Progenitor cell of endocrine pancreas (in vitro differentiated cells): ENCODE results near the gene ZDHHC8. TPM values are rescaled to one million over a fixed set of nuclear protein-coding genes. Genes with fewer than 3 reads are reported as not detected.

Experiments
- DNase-seq: peaks from one replicate; pipeline ENCODE4 v3.0.0; 2021; ENCODE audit warnings: low spot score; ENCODE audit not compliant: unreplicated experiment
- H3K27ac Mint-ChIP-seq: 2 replicates; pipeline ENCODE4 v1.8.0; 2021; ENCODE audit warnings: mild to moderate bottlenecking, moderate library complexity, mixed read lengths
- H3K27me3 Mint-ChIP-seq: 2 replicates; pipeline ENCODE4 v1.8.0; 2021; ENCODE audit warnings: mixed read lengths
- H3K36me3 Mint-ChIP-seq: 2 replicates; pipeline ENCODE4 v1.8.0; 2022; ENCODE audit warnings: mixed read lengths; ENCODE audit not compliant: insufficient read depth
- H3K4me1 Mint-ChIP-seq: 2 replicates; pipeline ENCODE4 v1.8.0; 2021; ENCODE audit warnings: low read depth, mixed read lengths
- H3K4me3 Mint-ChIP-seq: 2 replicates; pipeline ENCODE4 v1.8.0; 2021; ENCODE audit warnings: low read depth, mild to moderate bottlenecking, moderate library complexity, mixed read lengths
- H3K9me3 Mint-ChIP-seq: 2 replicates; pipeline ENCODE4 v1.8.0; 2021; ENCODE audit warnings: low read depth, mixed read lengths
- total RNA-seq: library from RNA; stranded (reverse); gene quantifications from 2 replicates; pipeline ENCODE4 v1.2.1, GENCODE V29; 2021
- TF ChIP-seq, protein P1 (sequence below): fragments of 200-600 bp; sonication (generic); IDR thresholded peaks from one replicate; pipeline ENCODE4 v1.5.0; 2021; ENCODE audit warnings: antibody characterized with exemption, mild to moderate bottlenecking; ENCODE audit not compliant: unreplicated experiment

Gene ZDHHC8
- total RNA-seq, 1 donor from 2014 or later: 82.1 TPM

GRCh38 chr22:20138868-20139267 is 7.3 kb downstream of the ZDHHC8 start:
- Mint-ChIP-seq H3K4me3 (no peak overlapping the region), H3K4me1 (no peaks in the 10 kb centered on the region), H3K9me3 (no peaks in the 10 kb centered on the region), H3K36me3 (no peaks in the 10 kb centered on the region), H3K27me3 (no peaks in the 10 kb centered on the region), H3K27ac (no peak overlapping the region)
- TF ChIP-seq, protein P1, sequence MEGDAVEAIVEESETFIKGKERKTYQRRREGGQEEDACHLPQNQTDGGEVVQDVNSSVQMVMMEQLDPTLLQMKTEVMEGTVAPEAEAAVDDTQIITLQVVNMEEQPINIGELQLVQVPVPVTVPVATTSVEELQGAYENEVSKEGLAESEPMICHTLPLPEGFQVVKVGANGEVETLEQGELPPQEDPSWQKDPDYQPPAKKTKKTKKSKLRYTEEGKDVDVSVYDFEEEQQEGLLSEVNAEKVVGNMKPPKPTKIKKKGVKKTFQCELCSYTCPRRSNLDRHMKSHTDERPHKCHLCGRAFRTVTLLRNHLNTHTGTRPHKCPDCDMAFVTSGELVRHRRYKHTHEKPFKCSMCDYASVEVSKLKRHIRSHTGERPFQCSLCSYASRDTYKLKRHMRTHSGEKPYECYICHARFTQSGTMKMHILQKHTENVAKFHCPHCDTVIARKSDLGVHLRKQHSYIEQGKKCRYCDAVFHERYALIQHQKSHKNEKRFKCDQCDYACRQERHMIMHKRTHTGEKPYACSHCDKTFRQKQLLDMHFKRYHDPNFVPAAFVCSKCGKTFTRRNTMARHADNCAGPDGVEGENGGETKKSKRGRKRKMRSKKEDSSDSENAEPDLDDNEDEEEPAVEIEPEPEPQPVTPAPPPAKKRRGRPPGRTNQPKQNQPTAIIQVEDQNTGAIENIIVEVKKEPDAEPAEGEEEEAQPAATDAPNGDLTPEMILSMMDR: no peak
- no peak for DNase-seq

DNA sequence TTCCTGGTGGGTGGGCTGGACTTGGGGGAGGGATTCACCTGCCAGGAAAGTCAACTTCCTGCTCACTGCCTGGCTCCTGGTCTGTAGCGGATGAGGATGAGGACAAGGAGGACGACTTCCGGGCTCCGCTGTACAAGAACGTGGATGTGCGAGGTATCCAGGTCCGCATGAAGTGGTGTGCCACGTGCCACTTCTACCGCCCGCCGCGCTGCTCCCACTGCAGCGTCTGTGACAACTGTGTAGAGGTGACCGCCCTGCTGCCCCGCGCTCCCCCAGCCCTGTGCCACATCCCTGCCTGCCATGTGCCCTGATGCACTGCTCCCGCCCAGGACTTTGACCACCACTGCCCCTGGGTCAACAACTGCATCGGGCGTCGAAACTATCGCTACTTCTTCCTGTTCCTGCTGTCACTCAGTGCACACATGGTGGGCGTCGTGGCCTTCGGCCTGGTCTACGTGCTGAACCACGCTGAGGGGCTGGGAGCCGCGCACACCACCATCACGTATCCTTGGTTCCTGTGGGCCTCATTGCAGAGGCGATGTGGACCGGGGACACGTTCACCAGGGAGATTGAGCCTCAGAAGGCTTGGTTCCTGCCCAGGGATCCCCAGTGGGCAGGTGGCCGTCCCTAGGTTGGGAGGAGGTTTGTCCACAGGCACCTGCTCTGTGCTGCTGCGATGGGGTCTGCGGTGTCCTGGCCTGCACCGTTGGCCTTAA is 7.9 kb downstream of the ZDHHC8 start:
- no peaks in the 10 kb centered on the region for H3K4me1 Mint-ChIP-seq
- DNase-seq: no peak
- H3K36me3 Mint-ChIP-seq: no peaks in the 10 kb centered on the region
- TF ChIP-seq, protein P1: no peak
- no peaks in the 10 kb centered on the region for H3K9me3 Mint-ChIP-seq
- no peak overlapping the region for H3K27ac Mint-ChIP-seq
- H3K27me3 Mint-ChIP-seq: no peaks in the 10 kb centered on the region
- no peak overlapping the region for H3K4me3 Mint-ChIP-seq

DNA sequence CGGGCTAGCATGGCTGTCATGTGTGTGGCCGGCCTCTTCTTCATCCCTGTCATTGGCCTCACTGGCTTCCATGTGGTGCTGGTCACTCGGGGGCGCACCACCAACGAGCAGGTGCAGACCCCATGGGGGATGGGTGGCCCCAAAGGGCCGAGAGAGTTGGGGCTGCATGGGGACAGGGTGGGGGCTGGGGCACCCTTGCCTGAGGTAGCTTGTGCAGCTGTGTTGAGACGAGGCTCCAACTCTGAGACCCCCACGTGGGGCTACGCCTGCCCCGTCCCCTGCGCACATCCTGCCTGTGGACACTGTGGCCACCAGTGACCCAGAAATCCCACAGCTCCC is 8.5 kb downstream of the ZDHHC8 start:
- H3K36me3 Mint-ChIP-seq: no peaks in the 10 kb centered on the region
- H3K4me3 Mint-ChIP-seq: no peak overlapping the region
- no peaks in the 10 kb centered on the region for H3K27me3 Mint-ChIP-seq
- no peak for DNase-seq
- TF ChIP-seq, protein P1: no peak
- no peaks in the 10 kb centered on the region for H3K9me3 Mint-ChIP-seq
- H3K4me1 Mint-ChIP-seq: no peaks in the 10 kb centered on the region
- no peak overlapping the region for H3K27ac Mint-ChIP-seq

DNA sequence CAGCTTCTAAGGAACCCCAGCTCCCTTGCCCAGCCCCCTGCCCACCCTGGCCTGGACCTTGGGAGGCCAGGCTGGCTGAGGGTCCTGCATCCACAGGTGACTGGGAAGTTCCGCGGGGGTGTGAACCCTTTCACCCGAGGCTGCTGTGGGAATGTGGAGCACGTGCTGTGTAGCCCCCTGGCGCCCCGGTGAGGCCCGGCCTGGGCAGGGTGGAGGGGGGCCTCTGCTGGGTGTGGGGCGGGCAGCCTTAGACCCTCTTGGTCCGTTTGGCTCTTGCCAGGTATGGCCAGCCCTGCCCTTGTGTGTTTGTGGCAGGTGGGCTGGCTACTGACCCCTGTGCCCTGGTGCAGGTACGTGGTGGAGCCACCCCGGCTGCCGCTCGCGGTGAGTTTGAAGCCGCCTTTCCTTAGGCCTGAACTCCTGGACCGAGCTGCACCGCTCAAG is 8.9 kb downstream of the ZDHHC8 start:
- H3K9me3 Mint-ChIP-seq: no peaks in the 10 kb centered on the region
- DNase-seq: no peak
- H3K36me3 Mint-ChIP-seq: no peaks in the 10 kb centered on the region
- H3K27ac Mint-ChIP-seq: no peak overlapping the region
- H3K4me1 Mint-ChIP-seq: no peaks in the 10 kb centered on the region
- TF ChIP-seq, protein P1: no peak
- no peaks in the 10 kb centered on the region for H3K27me3 Mint-ChIP-seq
- no peak overlapping the region for H3K4me3 Mint-ChIP-seq

DNA sequence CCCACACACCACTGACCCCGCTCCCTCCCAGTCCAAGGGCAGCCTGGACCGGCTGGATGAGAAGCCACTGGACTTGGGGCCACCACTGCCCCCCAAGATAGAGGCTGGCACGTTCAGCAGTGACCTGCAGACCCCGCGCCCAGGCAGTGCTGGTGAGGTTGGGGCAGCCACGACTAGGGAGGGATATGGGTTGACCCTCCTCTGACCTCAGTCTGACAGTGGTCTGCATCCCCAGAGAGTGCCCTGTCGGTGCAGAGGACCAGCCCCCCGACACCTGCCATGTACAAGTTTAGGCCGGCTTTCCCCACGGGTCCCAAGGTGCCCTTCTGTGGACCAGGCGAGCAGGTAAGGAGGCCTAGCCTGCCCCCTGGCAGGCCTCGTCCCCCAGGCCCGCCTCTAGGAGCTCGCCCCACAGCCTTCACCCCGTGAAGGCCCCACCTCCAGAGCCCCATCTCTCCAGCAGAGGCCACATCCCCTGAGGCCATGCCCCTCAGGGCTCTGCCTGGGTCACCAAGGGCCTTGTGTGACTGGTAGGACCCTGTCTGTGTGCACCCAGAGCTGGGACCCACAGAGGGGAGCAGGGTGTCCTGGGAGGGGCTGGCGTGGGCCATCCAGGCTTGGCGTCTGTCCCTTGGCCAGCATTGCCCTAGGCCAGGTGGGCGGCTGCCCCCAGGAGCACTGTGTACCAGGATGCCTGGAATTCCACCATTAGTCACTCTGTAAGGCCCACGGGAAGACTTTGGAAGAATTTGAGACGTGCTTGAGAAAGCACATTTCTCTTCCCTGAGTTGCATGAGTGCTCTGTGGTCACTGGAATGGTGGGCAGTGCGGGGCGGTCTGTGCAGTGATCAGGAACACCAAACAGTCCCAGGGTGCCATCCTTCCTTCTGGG is 9.8 kb downstream of the ZDHHC8 start:
- Mint-ChIP-seq H3K27ac (no peak overlapping the region), H3K36me3 (no peaks in the 10 kb centered on the region), H3K27me3 (no peaks in the 10 kb centered on the region), H3K4me3 (no peak overlapping the region), H3K4me1 (no peaks in the 10 kb centered on the region), H3K9me3 (no peaks in the 10 kb centered on the region)
- TF ChIP-seq, protein P1: no peak
- no peak for DNase-seq
